Subcutaneous abdominal adipose tissue (tissue), 5 donors: ENCODE measurements around the gene NAB2.
"Not testable (repeated sequence)": the region's sequence is repeated elsewhere in the genome, so short reads cannot be mapped to it uniquely, and the experiment has no call there.

Source experiments
- H3K27ac ChIP-seq: one replicate; pipeline ENCODE4 v1.7.0; 2013; ENCODE audit warnings: low read depth, mild to moderate bottlenecking, inconsistent platforms, low read length, moderate library complexity
- H3K27me3 ChIP-seq, 5 donors: one replicate each; pipeline ENCODE4 v1.7.0; 2013; ENCODE audit warnings: low read length in 5 of 5, inconsistent platforms in 1 of 5; ENCODE audit not compliant: control insufficient read depth in 5 of 5, insufficient read depth in 4 of 5
- H3K36me3 ChIP-seq, 5 donors: one replicate each; pipeline ENCODE4 v1.7.0; 2013; ENCODE audit warnings: low read length in 5 of 5; ENCODE audit not compliant: control insufficient read depth in 5 of 5, insufficient read depth in 5 of 5
- H3K4me1 ChIP-seq, 5 donors: one replicate each; pipeline ENCODE4 v1.7.0; 2013; ENCODE audit warnings: low read length in 5 of 5, mild to moderate bottlenecking in 3 of 5, moderate library complexity in 1 of 5; ENCODE audit not compliant: control insufficient read depth in 5 of 5, insufficient read depth in 5 of 5
- H3K4me3 ChIP-seq, 5 donors: one replicate each; pipeline ENCODE4 v1.7.0; 2013; ENCODE audit warnings: low read length in 5 of 5, low read depth in 1 of 5
- H3K9ac ChIP-seq, 5 donors: one replicate each; pipeline ENCODE4 v1.7.0; 2013; ENCODE audit warnings: low read length in 5 of 5, mild to moderate bottlenecking in 4 of 5, moderate library complexity in 3 of 5
- H3K9me3 ChIP-seq, 5 donors: one replicate each; pipeline ENCODE4 v1.7.0; 2013; ENCODE audit warnings: low read length in 5 of 5; ENCODE audit not compliant: control insufficient read depth in 5 of 5
- donor health status: healthy.
- donor health status: healthy.
- donor health status: healthy.
- donor health status: healthy.
- donor health status: healthy.

NAB2 gene

DNA sequence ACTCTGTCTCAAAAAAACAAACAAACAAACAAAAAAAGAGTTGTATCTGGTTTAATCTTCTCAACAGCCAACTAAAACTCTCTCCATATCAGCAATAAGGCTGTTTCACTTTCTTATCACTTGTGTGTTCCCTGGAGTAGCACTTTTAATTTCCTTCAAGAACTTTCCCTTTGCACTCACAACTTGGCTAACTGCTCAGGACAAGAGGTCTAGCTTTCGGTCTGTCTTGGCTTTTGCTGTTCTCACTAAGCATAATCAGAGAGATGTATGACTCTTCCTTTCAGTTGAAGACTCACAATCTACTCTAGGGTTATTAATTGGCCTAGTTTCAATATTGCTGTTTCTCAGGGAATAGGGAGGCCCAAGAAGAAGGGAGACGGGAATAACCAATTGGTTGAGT, 22.7 kb upstream of the NAB2 start:
- peaks cover 0 to 7% (median 6%) of the 10 kb centered on the region in 5 donors for H3K4me1 ChIP-seq

DNA sequence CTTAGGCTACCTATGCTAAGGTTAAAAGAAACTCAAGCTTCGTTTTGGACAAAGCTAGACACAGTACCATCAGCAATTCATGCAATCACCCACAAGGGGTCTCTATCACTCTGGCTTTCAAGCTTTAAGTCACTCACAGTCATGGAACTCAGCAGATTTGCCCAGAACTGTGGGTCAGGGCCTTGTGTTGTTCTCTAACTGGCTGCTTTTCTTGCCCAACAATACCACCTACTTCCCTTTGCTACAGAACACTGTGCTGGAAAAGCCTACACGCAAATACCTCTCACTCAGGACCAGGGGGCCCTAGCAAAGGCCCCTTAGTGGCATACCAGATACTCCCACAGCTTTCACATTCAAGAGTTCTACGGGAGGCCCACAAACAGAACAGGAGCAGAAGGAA, 19.4 kb upstream of the NAB2 start:
- peak overlapping the region in 1 of 5 donors; percentile 47 for H3K9ac ChIP-seq
- H3K36me3 ChIP-seq = peaks cover 0 to 12% (median 5%) of the 10 kb centered on the region in 5 donors
- no peaks in the 10 kb centered on the region for H3K27me3 ChIP-seq
- H3K9me3 ChIP-seq = no peaks in the 10 kb centered on the region
- no peak overlapping the region for H3K4me3 ChIP-seq
- peak overlapping the region; percentile 71 for H3K27ac ChIP-seq
- H3K4me1 ChIP-seq = peaks cover 0 to 7% (median 6%) of the 10 kb centered on the region in 5 donors

More for the DNA sequence above, 22.7 kb upstream of the NAB2 start:
- no peak overlapping the region for H3K27ac ChIP-seq
- H3K9me3 ChIP-seq = no peaks in the 10 kb centered on the region
- H3K9ac ChIP-seq = no peak overlapping the region
- no peak overlapping the region for H3K4me3 ChIP-seq
- peaks cover 0 to 7% (median 4%) of the 10 kb centered on the region in 5 donors for H3K36me3 ChIP-seq
- no peaks in the 10 kb centered on the region for H3K27me3 ChIP-seq

DNA sequence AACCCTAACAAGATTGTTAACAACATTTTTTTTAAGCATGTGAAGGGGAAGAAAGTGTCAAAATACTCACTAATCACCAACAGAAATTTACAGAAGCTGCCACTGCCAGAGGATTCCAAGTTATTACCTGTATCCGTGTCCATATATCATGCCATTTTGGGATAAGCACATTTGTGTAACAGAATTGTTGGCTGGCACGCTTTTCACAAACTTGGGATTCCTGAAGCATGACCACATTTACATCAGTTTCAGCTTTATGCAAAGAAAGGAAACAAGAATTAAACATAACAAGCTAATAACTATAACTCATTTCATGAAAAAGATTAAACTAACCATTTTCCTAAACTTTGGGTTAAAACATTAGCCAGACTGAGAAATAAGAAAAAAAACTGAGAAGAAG, 16.3 kb upstream of the NAB2 start:
- H3K4me3 ChIP-seq = no peak overlapping the region
- no peak overlapping the region for H3K9ac ChIP-seq
- peaks cover 0 to 10% (median 8%) of the 10 kb centered on the region in 5 donors for H3K4me1 ChIP-seq
- H3K27ac ChIP-seq = no peak overlapping the region
- H3K27me3 ChIP-seq = no peaks in the 10 kb centered on the region
- no peaks in the 10 kb centered on the region for H3K9me3 ChIP-seq
- peaks cover 0 to 12% (median 5%) of the 10 kb centered on the region in 5 donors for H3K36me3 ChIP-seq

DNA sequence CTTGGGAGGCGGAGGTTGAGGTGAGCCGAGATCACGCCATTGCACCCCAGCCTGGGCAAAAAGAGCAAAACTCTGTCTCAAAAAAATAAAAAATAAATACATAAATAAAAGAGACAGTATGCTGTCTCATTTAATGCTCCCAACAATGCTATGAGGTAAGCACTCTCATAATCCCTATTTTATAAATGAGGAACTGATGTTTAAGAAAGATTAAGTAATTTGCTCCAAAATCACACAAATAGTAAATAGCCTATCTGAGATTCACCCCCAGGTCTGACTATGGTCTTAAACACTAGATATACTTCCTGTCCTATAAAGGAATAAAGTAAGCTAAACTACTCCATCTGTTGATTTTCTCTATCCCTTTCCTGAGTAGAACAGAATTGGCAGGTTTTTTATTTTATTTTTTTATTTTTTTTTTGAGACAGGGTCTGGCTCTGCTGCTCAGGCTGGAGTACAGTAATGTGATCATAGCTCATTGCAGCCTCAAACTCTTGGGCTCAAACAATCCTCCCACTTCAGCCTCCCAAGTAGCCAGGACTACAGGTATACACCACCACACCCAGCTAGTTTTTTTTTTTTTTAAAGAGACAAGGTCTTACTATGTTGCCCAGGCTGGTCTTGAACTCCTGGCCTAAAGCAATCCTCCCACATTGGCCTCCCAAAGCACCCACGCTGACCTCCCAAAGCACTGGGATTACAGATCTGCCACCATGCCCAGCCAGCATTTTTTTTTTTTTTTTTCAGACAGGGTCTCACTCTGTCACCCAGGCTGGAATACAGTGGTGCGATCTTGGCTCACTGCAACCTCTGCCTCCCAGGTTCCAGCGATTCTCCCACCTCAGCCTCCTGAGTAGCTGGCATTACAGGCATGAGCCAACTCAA, 15.1 kb upstream of the NAB2 start:
- H3K36me3 ChIP-seq, H3K27me3 ChIP-seq, H3K27ac ChIP-seq, H3K4me3 ChIP-seq, H3K9me3 ChIP-seq: not testable (repeated sequence)
- H3K4me1 ChIP-seq = peaks cover 1 to 17% (median 16%) of the 10 kb centered on the region in 5 donors
- H3K9ac ChIP-seq = peak overlapping the region in 1 of 5 donors; percentile 25

DNA sequence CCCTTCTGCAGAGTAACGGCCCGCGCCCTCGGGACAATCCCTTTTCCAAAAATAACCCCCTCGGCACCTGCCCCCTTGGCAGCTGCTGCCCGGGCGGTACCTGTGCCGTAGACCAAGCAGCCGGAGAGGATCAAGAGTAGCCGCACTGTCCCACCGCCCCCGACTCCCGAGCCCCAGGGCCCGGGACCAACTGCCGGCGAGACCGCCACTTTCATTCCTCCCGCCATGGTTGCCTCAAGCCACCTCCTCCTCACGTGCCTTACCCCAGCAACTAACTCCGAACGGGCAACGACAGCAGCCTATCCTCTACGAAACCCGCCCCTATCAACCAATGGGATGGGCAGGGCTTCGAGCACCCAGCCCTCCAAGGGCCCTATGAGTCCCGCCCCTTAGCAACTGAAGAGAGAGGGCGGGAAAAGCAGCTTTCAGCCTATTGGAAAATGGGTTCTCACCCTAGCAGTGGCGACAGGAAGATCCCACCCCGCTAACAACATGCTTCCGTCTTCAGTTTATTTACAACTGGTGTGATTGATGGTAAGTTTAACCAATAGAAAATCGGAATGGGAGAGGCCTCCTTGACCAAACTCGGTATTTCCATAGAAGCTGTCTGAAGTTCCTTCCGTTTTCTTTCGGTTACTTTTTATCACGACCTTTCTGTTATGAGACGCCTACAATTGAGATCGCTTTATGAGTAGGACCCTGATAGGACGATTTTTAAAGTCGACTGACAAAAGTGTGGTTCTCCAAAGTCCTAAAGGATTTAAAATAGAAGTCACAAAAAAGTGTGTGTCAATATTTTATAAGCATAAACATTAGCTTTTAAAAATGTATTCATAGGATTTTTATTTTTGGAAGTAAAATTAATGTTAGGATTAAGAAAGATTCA, 10.2 kb upstream of the NAB2 start, which contains the start of gene NEMP1:
Gene NEMP1 (minus strand): TSS at position 273 of the 886 bp plus-strand sequence. CDS start 46 bp downstream, at position 227.
- peak within 1 kb of the TSS; percentile 38 to 83 (median 80) for H3K9ac ChIP-seq

DNA sequence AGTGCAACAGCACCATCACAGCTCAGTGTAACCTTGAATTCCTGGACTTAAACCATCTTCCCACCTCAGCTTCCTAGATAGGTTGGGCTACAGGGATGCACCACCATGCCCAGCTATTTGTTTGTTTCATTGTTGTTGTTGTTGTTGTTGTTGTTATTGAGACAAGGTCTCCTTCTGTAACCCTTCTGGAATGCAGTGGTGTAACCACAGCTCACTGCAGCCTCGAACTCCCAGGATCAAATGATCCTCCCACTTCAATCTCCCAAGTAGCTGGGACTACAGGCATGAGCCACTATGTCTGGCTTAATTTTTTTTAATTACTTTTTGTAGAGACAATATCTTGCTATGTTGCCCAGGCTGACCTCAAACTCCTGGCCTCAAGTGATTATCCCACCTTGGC, 9.1 kb upstream of the NAB2 start:
- H3K9me3 ChIP-seq = no peaks in the 10 kb centered on the region
- H3K27me3 ChIP-seq = no peaks in the 10 kb centered on the region
- peak overlapping the region in 1 of 5 donors; percentile 56 for H3K9ac ChIP-seq
- H3K27ac ChIP-seq = no peak overlapping the region
- H3K4me1 ChIP-seq = peaks cover 4 to 19% (median 16%) of the 10 kb centered on the region in 5 donors
- no peaks in the 10 kb centered on the region for H3K36me3 ChIP-seq
- no peak overlapping the region for H3K4me3 ChIP-seq

More for the DNA sequence above, 10.2 kb upstream of the NAB2 start, which contains the start of gene NEMP1:
- Histone ChIP-seq H3K4me3 (peak within 1 kb of the TSS; percentile 75 to 90 (median 86)), H3K27me3 (no peaks in the 10 kb centered on the region), H3K27ac (peak within 1 kb of the TSS; percentile 84), H3K36me3 (no peaks in the 10 kb centered on the region), H3K9me3 (no peaks in the 10 kb centered on the region), H3K4me1 (peaks cover 4 to 19% (median 16%) of the 10 kb centered on the region in 5 donors)

DNA sequence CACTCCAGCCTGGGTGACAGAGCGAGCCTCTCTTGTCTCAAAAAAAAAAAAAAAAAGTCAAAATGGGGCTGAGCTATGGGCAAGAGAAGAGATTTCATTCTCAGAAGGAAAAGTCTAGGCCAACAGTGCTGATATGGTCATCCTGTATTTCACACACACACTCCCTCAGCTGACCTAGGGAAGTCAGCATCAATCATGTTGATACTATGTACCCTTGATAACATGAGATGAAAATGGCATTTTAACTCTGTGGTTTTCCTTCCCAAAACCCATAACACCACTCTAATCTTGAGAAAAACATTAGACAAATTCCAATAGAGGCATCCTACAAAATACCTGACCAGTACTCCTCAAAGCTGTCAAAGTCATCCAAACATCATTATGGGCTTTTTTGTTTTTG, 8.1 kb upstream of the NAB2 start:
- no peaks in the 10 kb centered on the region for H3K36me3 ChIP-seq
- peaks cover 4 to 27% (median 22%) of the 10 kb centered on the region in 5 donors for H3K4me1 ChIP-seq
- H3K4me3 ChIP-seq = no peak overlapping the region
- no peak overlapping the region for H3K9ac ChIP-seq
- H3K9me3 ChIP-seq = no peaks in the 10 kb centered on the region
- no peak overlapping the region for H3K27ac ChIP-seq
- no peaks in the 10 kb centered on the region for H3K27me3 ChIP-seq

DNA sequence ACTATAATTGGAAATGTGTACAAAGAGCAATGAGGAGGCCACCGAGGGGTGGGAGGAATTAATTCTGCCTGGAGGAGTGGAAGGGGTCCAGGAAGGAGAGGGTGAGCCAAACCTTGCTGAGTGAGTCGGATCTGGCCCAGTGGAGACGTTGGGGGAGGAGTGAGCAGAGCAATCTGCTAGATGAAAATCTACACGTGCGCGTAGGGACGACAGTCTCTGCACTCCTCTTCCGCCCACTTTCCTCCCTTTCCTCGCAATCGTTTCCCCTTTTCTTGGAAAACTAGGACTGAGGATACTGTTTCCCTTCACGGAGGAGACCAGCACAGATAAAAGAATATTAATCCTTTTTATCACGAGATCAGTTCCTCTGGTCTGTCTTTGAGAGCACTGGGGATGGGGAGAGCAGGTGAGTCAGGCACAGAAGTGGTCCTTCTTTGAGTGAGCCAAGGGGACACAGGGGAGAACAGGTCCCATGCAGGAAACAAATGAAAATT, 2.9 kb upstream of the NAB2 start:
- Histone ChIP-seq H3K4me3 (peak overlapping the region; percentile 33 to 87 (median 74)), H3K27me3 (no peaks in the 10 kb centered on the region), H3K4me1 (peaks cover 8 to 47% (median 43%) of the 10 kb centered on the region in 5 donors), H3K36me3 (peaks cover 0 to 4% (median under 1%) of the 10 kb centered on the region in 5 donors), H3K27ac (peak overlapping the region; percentile 99), H3K9ac (peak overlapping the region in 4 of 5 donors; percentile 31 to 96 (median 52)), H3K9me3 (no peaks in the 10 kb centered on the region)

DNA sequence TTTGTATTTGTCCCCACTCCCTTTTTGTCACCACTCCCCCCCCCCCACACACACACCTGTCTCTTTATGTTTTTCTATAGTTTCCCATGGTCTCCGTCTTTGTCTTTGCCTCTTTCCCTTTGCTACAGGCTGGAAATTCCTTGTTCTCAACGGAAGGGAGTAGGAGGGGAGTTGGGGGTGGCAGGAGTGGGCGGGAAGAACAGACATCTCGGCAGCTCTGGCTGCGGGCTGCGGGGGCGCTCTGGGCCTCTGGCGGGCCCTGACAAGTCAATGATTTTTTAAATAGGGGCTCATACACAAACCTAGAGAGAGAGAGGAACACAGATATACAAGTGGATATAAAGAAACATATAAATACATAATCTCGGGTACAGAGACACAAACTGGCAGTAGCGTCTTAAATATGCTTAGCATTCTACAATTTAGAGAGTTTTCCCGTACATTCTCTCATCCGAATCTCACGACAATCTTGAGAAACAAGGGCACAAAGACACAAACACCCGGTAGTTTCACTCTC, 2.4 kb upstream of the NAB2 start:
- Histone ChIP-seq H3K4me1 (peaks cover 8 to 51% (median 47%) of the 10 kb centered on the region in 5 donors), H3K27ac (peak overlapping the region; percentile 99), H3K9ac (peak overlapping the region; percentile 86 to 97 (median 94)), H3K27me3 (no peaks in the 10 kb centered on the region), H3K36me3 (peaks cover 0 to 9% (median 5%) of the 10 kb centered on the region in 5 donors), H3K9me3 (no peaks in the 10 kb centered on the region), H3K4me3 (peak overlapping the region; percentile 73 to 87 (median 76))
